ENCODE results near the gene SRPK3.

Gene SRPK3

GRCh38 chrX:153792368-153792767 lies 11.5 kb downstream of the SRPK3 start:
- Histone ChIP-seq H3K4me3 (peak overlapping the region; percentile 83), H3K27ac (no peak overlapping the region)
- TF ChIP-seq, protein P1, sequence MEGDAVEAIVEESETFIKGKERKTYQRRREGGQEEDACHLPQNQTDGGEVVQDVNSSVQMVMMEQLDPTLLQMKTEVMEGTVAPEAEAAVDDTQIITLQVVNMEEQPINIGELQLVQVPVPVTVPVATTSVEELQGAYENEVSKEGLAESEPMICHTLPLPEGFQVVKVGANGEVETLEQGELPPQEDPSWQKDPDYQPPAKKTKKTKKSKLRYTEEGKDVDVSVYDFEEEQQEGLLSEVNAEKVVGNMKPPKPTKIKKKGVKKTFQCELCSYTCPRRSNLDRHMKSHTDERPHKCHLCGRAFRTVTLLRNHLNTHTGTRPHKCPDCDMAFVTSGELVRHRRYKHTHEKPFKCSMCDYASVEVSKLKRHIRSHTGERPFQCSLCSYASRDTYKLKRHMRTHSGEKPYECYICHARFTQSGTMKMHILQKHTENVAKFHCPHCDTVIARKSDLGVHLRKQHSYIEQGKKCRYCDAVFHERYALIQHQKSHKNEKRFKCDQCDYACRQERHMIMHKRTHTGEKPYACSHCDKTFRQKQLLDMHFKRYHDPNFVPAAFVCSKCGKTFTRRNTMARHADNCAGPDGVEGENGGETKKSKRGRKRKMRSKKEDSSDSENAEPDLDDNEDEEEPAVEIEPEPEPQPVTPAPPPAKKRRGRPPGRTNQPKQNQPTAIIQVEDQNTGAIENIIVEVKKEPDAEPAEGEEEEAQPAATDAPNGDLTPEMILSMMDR (IDR thresholded peaks at IDR 0.05): no peak
- DNase-seq (ENCODE audit: low spot score): no peak

DNA sequence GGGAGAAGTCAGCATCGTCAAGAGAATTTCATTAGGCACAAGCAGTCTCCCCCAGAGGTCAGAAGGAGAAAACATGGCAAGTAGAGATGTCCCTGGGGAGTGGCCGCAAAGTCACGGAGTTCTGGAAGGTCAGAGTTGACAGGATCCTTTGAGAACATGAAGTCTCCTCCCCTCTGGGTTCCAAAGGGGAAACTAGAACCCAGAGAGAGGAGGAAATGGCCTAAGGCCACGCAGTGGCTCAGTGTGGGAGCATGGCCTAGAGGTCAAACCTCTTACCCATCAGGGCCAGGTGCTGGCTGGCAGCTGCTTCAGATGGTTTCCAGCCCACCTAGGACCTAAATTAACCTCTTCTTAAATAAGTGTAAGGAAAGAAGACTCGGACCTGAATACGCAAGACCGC lies 12.4 kb downstream of the SRPK3 start:
- Histone ChIP-seq H3K27ac (peak overlapping the region; percentile 63 to 96), H3K4me3 (peak overlapping the region; percentile 83)
- TF ChIP-seq, protein P1 (IDR thresholded peaks at IDR 0.05): no peak
- DNase-seq (ENCODE audit: low spot score): no peak

DNA sequence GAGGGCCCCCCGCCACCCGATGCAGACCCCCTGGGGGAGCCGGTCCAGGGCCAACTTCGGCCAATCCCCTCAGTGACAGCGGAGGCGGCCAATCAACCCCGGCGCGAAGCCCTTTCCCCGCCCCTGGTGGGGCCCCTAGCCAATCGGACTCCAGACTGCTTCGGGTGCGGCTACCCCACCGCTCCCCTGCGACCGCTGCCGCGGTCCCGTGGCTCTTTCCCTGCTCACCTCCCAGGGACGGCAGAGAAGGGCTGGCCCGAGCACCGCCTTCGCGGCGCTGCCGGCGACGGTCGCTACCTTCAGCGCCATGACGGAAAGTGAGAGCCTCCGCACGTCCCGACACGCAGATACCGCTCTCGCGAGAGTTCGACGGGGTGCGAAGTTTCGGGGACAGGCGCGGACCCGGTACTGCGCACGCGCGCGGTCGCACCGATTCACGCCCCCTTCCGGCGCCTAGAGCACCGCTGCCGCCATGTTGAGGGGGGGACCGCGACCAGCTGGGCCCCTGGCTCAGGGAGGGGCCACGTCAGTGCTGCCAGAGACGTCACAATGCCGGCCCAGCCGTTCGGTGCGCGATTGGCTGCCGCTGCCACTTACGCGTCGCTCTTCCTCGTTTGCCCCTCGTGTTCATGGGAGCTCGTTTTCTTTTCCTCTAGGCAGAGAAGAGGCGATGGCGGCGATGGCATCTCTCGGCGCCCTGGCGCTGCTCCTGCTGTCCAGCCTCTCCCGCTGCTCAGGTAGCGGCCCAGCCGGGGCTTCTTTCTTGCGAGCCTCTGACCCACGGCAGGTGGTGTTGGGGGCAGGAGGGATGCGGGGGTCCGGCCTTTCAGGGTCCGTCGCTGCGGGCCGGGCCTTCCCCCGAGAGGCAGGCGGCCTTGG lies 13.4 kb downstream of the SRPK3 start, which contains the start of the genes IDH3G and SSR4:
Gene IDH3G, minus strand, starts transcription at position 358 of the 879 bp plus-strand sequence. Its CDS starts 49 bp downstream, at position 309.
Gene SSR4, plus strand, starts transcription at position 651 of the 879 bp plus-strand sequence. Its CDS starts 20 bp downstream, at position 671.
- TF ChIP-seq, protein P1 (IDR thresholded peaks at IDR 0.05): no peak
- H3K4me3 ChIP-seq: peak within 1 kb of the TSS; percentile 83
- H3K27ac ChIP-seq: peak within 1 kb of the TSS; percentile 63 to 96
- DNase-seq (ENCODE audit: low spot score): peak; percentile 95

- TF ChIP-seq, protein P1 (IDR thresholded peaks at IDR 0.05): no peak
- Histone ChIP-seq H3K4me3 (peak overlapping the region; percentile 83), H3K27ac (peak overlapping the region; percentile 63 to 96)
- DNase-seq (ENCODE audit: low spot score): no peak
Observed at GRCh38 chrX:153794897-153795816, 14.3 kb downstream of the SRPK3 start.

DNA sequence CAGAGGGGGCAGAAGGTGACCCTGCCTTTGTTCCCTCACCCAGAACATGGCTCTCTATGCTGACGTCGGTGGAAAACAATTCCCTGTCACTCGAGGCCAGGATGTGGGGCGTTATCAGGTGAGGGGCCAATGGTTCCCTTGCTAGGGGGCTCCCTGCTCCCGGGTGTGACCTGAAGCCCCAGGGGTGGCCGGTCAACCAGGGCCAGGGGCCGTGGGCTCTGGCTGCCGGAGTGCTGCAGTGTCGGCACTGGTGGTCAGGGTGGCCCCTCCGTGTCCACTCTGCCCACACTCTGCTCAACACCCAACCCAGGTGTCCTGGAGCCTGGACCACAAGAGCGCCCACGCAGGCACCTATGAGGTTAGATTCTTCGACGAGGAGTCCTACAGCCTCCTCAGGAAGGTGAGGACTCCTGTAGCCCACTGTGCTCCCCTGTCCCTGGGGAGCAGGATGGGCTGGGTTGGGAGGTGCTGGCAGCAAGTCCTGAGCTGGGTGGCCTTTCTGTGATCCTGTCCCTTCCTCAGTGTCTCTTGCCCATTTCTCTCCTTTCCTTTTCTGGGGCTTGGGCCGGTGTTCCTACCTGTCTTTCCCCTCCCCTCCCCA lies 16.7 kb downstream of the SRPK3 start:
- TF ChIP-seq, protein P1 (IDR thresholded peaks at IDR 0.05): no peak
- DNase-seq (ENCODE audit: low spot score): no peak
- no peak overlapping the region for H3K27ac ChIP-seq
- no peak overlapping the region for H3K4me3 ChIP-seq

GRCh38 chrX:153799326-153799725 lies 18.5 kb downstream of the SRPK3 start:
- H3K4me3 ChIP-seq: no peak overlapping the region
- DNase-seq (ENCODE audit: low spot score): no peak
- H3K27ac ChIP-seq: peak overlapping the region in 1 of 2 donors; percentile 72
- TF ChIP-seq, protein P1 (IDR thresholded peaks at IDR 0.05): no peak
